Ishikawa (cell line): Measurements from ENCODE around the gene APOB.

Source experiments
- CREB1 ChIP-seq: IDR thresholded peaks from 2 replicates; pipeline ENCODE4 v1.6.1; 2012; ENCODE audit warnings: low read depth
- EGR1 ChIP-seq: IDR thresholded peaks from 2 replicates; pipeline ENCODE4 v1.6.1; 2012
- NFIC ChIP-seq: IDR thresholded peaks from 2 replicates; pipeline ENCODE4 v1.6.1; 2012
- TAF1 ChIP-seq: IDR thresholded peaks from 2 replicates; pipeline ENCODE4 v1.6.1; 2012; ENCODE audit warnings: low read depth, mild to moderate bottlenecking
- TEAD4 ChIP-seq: IDR thresholded peaks from 2 replicates; pipeline ENCODE4 v1.6.1; 2012
- ZBTB7A ChIP-seq: IDR thresholded peaks from 2 replicates; pipeline ENCODE4 v1.6.1; 2012; ENCODE audit warnings: low read depth

DNA sequence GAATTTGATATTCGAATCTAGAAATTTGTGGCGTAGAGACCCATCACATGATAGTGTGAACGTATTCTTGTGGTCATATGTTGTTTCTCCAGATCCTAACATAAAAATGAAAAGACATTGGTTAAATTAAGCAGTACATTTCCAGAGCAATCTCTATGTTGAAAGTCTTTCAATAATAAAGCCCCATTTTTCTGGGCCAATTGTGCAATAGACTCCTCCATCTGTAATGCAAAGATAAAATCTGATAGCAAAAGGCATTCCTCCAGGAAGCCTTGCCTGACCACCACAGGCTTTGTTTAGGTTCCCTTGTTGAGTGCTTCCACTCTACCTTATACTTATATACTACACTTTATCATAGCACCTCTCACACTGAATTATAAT, 31.3 kb downstream of the APOB start:
- TF ChIP-seq NFIC (no peak), CREB1 (no peak), TAF1 (no peak), ZBTB7A (no peak), EGR1 (no peak), TEAD4 (no peak)
